Suppressor macrophage treated with lipopolysaccharide for 4 hours (primary cell): ENCODE measurements around the gene SLC22A8.
A peak's percentile ranks its signal among the peaks of the same experiment; 100 is the strongest.
"Not testable (repeated sequence)": the region's sequence is repeated elsewhere in the genome, so short reads cannot be mapped to it uniquely, and the experiment has no call there.

Experiments
- DNase-seq: peaks from one replicate; pipeline ENCODE4 v3.0.0-alpha.2; 2020

SLC22A8 gene

GRCh38 chr11:62985041-62985750 is 30.4 kb downstream of the SLC22A8 start:
- no peak for DNase-seq

- DNase-seq = no peak
Measured at GRCh38 chr11:62984451-62984991, 31.1 kb downstream of the SLC22A8 start, which contains the start of gene SLC22A6. Gene SLC22A6, minus strand, starts transcription at chr11:62984967. Its CDS starts 277 bp downstream, at chr11:62984690.

- no peak for DNase-seq
Measured at GRCh38 chr11:62983536-62984199, 32.0 kb downstream of the SLC22A8 start.

- no peak for DNase-seq
Measured at GRCh38 chr11:62981743-62982142, 33.9 kb downstream of the SLC22A8 start.

- DNase-seq = no peak
Measured at GRCh38 chr11:62980133-62980760, 35.4 kb downstream of the SLC22A8 start.

GRCh38 chr11:62976109-62976508 is 39.5 kb downstream of the SLC22A8 start:
- no peak for DNase-seq

- no peak for DNase-seq
Measured at GRCh38 chr11:62974848-62975522, 40.7 kb downstream of the SLC22A8 start.

GRCh38 chr11:62965574-62965973 is 50.1 kb downstream of the SLC22A8 start:
- DNase-seq = no peak

- DNase-seq = no peak
Measured at GRCh38 chr11:62962391-62962790, 53.2 kb downstream of the SLC22A8 start.

- DNase-seq = no peak
Measured at GRCh38 chr11:62961017-62961570, 54.5 kb downstream of the SLC22A8 start.

- no peak for DNase-seq
Measured at GRCh38 chr11:62959422-62959980, 56.1 kb downstream of the SLC22A8 start.

- DNase-seq = peak; percentile 42
Measured at GRCh38 chr11:62958547-62959421, 56.9 kb downstream of the SLC22A8 start.

GRCh38 chr11:62957147-62957546 is 58.5 kb downstream of the SLC22A8 start:
- DNase-seq = no peak

GRCh38 chr11:62954478-62954877 is 61.2 kb downstream of the SLC22A8 start:
- no peak for DNase-seq

GRCh38 chr11:62953811-62954210 is 61.8 kb downstream of the SLC22A8 start:
- no peak for DNase-seq

- DNase-seq = no peak
Measured at GRCh38 chr11:62948765-62949320, 66.8 kb downstream of the SLC22A8 start.

GRCh38 chr11:62945538-62945937 is 70.1 kb downstream of the SLC22A8 start:
- DNase-seq = not testable (repeated sequence)
